Suppressor macrophage (primary cell): ENCODE measurements around the gene ARL16.

Experiments
- DNase-seq, 4 experiments: peaks; one replicate each; pipeline ENCODE4 v3.0.0-alpha.2; 2020 to 2022

ARL16 gene

DNA sequence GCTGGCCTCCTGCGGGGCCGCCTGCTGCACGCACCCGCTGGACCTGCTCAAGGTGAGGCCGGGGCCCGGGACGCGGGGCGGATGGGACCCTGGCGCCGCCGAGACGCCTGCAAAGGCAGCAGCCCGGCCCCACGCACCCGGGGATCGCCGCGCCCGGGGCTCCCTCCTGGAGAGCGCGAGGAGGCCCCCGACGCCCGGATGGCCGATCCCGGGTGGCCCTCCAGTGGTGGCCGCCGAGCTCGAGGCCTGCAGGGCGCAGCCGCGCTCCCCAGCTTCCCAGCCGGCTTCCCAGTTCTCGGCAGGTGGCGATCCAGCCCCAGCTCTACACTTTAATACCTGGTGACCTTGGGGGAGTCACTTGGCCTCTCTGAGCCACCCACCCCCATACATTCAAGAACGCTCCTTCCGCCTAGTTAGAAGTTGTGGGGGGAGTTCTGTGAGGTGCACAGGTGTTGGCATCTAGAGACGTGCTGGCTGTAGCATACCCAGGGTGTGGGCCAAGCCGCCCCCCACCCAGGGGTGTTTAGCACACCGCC lies 28.9 kb upstream of the ARL16 start:
- peak; percentile 20 to 65 (median 38) for DNase-seq

DNA sequence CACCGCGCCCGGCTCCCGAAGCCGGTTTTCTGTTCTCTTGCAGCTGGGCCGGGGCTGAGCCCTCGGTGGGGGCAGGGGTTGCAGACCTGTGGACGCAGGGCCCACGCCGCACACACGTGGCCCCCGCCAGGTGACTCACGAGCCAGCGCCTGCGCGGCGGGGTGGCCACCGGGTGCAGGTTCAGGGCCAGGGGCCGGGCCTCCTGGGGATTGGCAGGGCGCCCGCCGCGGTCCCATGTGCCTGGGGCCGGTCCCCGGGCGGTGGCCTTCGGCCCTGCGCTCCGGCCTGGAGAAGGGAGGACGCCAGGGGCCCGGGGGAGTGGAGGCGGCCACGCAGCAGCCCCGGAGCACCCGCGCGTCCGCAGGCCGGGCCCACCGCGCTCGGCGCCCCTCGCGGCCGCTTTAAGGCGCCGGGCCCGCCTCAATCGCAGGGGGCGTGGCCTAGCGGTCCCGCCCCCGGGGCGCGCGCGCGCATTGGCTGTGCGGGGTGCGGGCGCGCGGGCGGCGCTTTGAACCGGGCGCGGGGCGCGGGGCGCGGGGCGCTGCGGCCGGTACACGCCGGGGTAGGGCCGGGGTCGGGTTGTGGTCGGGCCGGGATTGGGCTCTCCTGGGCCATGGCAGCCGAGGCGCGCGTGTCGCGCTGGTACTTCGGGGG lies 28.3 kb upstream of the ARL16 start, which contains the start of gene SLC25A10:
Gene SLC25A10 (plus strand): TSS at position 471 of the 654 bp plus-strand sequence. CDS start 143 bp downstream, at position 614.
- DNase-seq = peak; percentile 84 to 95 (median 91)

DNA sequence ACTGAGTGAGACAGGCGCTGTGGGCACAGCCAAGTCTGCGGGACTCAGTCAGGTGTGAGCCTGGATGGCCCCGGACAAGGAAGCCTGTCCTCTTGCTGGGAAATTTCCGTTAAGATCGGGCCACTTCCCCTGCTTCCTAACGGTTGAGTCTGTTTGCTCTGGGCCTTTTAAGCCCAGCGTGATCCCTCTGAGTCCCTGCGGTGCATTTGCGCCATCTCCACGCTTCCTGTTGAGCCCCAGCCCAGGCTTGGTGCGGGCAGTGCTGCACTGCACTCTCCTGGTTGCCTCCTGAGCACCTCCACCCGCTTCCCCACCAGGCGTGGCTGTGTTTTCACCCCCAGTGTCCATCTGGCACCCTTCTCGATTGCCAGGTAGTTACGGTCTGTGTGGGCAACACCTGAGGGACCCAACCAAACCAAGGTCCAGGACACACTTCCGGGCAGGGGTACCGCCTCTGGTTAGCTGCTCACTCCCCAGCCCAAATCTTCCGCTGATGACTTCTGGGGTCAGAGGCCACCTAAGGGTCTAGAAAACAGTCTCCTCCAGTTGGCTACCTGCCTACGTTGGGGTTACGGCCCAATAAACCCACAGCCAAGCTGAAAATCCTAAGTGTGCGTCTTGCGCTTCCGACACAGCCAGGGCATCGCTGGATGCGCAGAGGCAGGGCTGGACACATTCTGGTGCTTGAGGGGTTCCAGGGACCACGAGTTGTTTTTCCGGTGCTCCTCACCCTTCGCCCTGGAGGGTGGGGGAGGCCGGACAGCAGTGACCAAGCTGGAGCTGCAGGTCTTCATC lies 27.1 kb upstream of the ARL16 start:
- peak; percentile 37 to 67 (median 58) for DNase-seq

DNA sequence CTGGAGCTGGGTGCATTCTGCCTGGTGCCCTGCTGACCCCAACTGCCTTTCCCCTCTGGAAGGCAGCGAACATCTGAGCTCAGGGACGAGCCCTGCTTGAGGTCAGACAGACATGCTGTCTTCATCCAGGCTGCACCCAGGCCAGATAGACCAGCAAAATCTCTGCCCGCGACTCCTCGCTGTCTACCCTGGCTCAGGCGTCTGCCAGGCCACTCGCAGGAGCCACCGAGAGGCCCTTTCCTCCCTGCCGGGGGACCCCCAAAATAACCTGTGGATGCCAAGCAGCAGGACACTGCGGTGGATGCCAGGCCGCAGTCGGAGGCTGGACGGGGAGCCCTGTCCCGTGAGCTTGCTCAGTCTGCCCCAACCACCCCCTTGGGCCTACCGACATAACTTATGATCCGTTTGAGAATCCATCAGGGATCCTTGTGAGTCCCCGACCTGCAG lies 25.2 kb upstream of the ARL16 start:
- DNase-seq = no peak

DNA sequence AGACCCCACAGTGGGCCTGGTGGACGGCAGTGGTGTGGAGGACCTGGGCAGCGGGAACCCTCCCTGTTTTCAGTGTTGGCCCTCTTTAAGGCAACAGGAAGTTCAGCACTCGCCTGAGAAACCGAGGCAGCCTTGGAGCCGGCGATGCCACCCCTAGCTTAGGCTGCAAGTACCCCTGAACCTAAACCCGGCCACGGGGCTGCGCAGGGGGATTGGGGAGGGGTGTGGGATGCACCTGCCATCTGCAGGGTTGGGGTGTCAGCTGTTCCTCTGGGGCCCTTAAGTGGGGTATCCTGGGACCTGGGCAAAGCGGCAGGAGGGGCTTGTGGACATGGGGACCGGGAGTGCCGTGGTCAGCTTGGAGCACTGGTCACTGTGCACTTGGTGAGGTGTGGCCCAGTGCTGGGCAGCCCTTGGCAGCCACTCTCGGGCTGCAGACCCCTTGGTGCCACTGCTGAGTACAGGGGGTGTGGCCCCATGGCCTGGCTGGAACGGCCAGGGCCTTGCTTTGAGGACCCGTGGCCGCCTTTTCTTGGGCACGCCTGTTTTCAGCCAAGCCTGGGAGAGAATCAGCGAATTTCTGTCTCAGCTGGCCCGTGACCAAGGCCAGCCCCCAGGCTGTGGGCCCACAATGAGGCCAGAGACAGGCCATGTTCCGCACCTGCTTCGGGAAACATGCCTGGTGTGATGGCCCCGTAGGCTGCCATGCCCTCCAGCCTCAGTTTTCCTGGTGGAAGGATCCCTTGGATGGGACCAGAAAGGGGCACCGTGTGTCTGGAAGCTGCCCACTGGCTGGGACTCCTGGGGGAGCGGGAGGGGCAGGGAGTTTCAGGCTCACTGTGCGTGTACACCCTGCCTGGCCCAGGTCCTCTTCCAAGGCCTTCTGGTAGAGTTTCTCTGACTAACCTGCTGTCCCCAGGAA lies 24.4 kb upstream of the ARL16 start:
- DNase-seq = no peak

DNA sequence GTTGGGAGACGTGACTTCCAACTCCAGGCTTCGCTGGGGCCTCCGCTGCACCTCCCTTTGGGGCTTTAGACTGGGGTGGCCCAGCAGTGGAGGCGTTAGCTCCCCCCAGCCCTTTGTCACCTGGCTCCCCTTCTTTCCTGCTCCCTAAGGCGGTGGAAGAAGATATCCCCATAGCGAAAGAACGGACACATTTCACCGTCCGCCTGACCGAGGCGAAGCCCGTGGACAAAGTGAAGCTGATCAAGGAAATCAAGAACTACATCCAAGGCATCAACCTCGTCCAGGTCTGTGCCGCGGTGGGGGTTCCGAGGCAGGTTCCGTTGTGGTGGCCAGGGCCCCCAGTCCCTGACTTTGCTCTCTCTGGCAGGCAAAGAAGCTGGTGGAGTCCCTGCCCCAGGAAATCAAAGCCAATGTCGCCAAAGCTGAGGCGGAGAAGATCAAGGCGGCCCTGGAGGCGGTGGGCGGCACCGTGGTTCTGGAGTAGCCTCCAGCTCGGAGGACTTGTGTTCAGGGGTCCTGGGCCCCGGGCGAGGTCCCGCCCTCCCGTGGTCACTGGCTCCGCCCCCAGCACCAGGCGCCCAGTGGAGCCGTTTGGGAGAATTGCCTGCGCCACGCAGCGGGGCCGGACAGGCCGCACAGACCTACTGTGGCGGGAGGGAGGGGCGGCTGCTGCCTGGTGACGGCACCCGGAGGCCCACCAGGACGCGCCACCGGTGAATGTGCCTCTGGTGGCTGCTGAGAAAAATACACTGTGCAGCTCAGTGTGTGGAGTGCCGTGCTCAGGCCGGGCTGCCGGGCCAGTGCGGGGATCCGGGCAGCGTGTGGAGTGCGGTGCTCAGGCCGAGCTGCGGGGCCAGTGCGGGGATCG lies 23.4 kb upstream of the ARL16 start:
- no peak for DNase-seq

DNA sequence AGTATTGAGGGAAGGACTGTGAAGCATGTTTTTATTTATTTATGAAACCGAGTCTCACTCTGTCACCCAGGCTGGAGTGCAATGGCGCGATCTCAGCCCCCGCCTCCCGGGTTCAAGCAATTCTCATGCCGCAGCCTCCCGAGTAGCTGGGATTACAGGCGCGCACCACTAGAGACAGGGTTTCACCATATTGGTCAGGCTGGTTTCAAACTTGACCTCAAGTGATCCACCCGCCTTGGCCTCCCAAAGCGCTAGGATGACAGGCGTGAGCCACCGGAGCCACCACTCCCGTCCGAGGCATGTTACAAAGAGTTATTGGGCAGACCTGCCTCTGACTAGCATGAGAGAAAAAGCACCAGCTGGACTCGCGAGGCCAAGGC lies 22.6 kb upstream of the ARL16 start:
- DNase-seq = no peak

DNA sequence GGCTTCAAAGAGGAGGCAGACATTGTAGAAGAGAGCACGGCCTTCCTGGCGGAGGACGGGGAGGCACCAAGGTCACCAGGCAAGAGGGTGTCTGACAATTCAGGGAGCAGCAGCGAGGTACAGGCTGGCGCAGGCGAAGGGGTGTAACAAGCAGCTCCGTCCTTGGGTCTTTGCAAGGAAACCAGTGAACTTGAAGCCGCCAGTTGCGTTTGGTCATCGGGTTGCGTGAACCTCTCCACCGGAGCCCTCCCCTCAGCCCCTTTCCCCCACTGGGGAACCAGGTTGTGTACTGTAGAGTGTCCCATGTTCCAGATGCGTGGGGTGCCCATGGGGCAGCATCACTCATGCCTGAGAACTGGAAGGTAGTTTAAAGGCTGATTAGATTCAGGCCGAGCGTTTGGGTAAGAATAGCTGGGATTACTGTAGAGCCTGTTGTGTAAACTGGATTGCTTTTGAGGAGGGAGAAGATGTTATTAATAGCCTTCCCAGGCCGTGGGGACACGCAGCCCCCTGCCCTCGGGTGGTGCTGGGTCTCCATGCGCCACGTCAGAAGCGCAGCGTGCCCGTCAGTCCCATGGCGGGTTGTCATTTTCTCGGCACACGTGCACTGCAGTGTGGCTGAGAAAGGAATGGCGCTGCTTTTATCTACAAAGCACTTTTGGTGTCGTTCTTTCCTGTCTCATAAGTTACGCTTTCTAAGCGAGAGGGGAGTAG lies 22.1 kb upstream of the ARL16 start:
- DNase-seq = no peak

DNA sequence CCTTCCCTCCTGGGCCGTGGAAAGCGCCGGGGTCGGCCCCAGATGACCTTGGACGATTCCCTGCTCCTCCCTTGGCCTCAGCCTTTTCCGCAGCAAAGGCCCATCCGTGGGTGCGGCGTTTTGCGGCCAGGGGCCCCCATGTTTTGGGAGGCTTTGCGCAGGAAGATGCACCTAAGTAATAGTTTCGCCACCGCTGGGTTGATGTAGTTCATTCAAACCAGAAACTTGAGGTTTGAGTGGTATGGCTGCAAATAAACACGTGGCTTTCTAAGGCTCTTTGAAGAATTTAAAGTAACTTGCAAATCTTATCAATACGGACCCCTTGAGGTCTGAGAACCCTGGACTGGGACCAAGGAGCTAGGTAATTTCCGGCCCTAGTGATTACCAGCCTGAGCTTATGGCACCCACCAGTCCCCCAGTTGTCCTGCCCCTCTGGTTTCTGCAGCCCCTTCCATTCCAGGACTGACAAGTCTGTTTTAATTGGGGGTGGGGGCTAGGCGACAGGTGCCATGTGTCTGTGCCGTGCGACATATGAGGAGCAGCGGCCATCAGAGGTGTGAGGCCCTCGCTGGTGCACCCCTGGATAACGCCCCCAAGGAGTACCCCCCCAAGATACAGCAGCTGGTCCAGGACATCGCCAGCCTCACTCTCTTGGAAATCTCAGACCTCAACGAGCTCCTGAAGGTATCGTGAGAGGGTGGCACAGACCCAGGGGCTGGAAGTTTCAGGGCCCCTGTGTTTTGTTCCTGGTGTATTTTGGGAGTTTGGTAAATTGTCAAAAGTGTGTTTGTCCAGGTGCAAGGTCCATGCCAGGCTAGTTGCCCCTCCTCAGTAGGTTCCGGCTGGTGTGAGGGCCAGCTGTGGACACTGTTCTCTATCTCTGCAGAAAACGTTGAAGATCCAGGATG lies 20.4 kb upstream of the ARL16 start:
- peak; percentile 9 to 45 (median 26) for DNase-seq

DNA sequence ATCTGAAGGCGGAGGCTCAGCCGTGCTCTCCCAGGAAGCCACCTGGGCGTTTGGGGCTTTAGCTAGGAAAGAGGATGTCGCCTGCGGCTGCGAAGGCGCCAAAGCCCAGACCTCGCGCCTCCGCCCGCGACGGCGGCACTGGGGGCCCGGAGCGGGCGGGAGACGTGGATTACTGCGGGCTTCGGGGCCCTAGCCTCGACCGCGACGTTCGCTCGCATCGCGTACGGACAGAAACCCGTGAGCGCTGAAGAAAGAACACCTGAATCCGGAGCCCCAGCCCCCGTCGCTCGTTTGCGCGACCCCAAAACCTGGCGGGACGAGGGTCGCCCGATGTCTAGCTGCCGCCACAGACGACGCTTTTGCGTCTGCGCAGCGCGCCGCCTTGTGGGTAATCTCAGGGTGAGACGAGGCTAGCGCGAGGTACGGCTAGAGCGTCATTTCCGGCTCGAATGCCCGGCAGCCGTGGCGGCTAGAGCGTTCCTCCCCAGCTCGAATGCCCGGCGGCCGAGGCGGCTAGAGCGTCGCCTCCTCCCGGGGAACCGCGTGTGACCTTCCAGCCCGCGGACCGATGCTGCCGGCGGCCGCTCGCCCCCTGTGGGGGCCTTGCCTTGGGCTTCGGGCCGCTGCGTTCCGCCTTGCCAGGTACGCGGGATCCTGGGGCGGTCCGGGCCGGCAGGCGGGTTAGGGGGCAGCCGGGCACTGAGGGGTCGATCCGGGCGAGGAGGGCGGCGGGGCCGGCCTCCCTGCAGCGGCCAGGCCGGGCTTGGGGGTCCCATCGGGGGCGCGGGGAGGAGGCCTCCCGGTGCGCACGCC lies 19.5 kb upstream of the ARL16 start, which contains the start of gene MRPL12:
Gene MRPL12 (plus strand): TSS at position 434 of the 813 bp plus-strand sequence. CDS start 135 bp downstream, at position 569.
- peak; percentile 95 to 98 (median 96) for DNase-seq

DNA sequence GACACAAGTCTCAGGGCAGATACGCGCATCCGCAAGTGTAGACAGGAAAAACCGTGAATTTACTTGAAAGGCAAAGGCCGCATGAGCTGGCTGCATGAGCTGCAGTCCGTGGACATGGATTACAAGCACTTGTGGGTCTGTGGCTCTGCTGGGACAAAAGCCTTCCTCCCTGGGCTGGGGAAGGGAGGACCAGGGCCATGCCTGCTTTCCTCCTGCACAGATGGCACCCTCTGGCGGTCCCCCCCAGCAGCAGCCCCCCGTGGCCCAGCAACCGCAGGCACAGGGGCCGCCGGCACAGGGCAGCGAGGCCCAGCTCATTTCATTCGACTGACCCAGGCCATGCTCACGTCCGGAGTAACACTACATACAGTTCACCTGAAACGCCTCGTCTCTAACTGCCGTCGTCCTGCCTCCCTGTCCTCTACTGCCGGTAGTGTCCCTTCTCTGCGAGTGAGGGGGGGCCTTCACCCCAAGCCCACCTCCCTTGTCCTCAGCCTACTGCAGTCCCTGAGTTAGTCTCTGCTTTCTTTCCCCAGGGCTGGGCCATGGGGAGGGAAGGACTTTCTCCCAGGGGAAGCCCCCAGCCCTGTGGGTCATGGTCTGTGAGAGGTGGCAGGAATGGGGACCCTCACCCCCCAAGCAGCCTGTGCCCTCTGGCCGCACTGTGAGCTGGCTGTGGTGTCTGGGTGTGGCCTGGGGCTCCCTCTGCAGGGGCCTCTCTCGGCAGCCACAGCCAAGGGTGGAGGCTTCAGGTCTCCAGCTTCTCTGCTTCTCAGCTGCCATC lies 17.9 kb upstream of the ARL16 start:
- DNase-seq = peak in 1 of 4 experiments; percentile 19

DNA sequence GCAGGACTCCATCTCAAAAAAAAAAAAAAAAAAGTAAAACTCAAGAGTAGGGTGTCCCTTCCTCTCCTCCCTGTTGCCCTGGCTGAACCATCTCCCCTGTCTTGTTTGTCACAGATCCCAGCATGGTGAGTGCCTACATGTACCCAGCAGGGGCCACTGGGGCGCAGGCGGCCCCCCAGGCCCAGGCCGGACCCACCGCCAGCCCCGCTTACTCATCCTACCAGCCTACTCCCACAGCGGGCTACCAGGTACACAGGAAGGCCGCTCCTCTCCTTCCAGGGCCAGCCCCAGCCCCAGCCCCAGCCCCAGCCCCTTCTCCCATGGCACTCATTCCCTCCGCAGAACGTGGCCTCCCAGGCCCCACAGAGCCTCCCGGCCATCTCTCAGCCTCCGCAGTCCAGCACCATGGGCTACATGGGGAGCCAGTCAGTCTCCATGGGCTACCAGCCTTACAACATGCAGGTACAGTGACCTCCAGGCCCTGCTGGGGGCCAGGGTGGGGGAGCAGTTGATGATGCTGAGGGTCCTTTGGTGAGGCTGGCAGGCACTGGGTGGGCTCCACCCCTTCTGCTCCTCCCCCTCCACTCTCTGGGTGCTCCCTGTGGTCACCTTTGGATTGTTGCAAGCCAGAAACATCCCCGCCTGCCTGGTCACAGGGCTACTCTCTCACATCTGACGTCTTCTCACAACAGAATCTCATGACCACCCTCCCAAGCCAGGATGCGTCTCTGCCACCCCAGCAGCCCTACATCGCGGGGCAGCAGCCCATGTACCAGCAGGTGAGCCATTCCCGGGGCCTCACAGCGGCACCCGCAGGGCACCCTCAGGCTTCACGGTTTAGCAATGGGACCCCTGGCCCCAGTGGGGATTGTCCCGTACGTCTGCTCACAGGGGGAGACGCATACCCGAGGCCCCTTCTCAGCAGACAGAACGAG lies 17.0 kb upstream of the ARL16 start:
- no peak for DNase-seq

DNA sequence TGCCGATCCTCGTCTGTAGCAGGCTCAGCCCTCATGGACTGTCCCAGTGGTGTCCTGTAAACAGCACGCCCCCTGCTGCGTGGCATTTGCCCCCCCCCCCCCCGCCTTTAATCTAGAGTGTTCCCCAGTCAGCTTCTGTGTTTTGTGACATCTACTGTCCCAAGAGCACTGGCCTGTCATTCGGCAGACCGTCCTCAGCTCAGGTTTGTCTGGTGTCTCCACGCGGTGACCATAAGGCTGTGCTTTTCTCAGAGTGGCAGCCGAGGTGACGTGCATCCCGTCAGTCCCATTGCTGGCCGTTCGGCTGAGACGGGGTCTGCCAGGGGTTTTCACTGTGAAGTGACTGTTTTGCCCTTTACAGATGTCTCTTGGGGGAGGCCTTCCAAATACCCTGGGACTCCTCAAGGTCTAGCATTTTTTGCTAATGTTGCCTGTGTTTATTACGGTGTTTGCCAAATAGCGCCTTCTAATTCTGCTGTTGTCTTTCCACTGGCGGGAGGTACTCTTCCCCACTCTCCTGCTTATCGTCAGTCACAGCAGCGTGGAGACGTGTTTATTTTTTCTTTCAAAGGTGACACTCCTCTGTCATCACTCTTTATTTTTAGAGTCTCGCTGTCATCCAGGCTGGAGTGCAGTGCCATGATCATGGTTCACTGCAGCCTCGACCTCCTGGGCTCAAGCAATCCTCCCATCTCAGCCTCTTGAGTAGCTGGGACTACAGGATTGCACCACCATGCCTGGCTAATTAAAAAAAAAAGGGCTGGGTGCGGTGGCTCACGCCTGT lies 13.9 kb upstream of the ARL16 start:
- DNase-seq = no peak

DNA sequence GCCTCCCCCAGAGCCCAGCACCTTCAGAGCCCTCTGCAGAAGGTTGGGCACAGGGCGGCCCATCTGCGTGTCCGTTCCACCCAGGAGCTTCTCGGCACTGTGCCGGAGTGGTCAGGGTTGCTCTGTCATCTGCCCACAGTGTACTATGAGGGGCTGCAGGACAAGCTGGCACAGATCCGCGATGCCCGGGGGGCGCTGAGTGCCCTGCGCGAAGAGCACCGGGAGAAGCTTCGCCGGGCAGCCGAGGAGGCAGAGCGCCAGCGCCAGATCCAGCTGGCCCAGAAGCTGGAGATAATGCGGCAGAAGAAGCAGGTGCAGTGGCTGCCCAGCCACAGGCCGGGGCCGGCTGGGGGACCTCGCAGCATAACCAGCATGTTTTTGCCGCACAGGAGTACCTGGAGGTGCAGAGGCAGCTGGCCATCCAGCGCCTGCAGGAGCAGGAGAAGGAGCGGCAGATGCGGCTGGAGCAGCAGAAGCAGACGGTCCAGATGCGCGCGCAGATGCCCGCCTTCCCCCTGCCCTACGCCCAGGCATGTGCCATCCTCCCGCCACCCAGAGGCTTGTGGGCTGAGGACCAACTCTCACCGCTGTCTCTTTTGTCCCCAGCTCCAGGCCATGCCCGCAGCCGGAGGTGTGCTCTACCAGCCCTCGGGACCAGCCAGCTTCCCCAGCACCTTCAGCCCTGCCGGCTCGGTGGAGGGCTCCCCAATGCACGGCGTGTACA lies 12.8 kb upstream of the ARL16 start:
- DNase-seq = no peak

DNA sequence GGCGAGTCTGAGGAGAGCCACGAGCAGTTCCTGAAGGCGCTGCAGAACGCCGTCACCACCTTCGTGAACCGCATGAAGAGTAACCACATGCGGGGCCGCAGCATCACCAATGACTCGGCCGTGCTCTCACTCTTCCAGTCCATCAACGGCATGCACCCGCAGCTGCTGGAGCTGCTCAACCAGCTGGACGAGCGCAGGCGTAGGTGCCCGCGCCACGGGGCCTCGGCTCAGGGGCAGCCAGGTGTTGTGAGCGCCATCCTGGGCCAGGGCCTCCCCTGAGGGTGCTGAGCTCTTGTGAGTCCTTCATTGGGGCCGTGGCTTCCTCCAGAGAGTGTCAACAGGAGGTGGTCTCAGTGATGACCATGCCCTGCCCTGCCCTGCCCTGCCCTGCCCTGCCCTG lies 12.2 kb upstream of the ARL16 start:
- DNase-seq = no peak
